GM23338 (cell line): Measurements from ENCODE around the gene ITGB1BP1. TPM values are rescaled to one million over a fixed set of nuclear protein-coding genes. Genes with fewer than 3 reads are reported as not detected.

Source experiments
- ATAC-seq: fragments of 200-7000 bp; cut with Tn5 transposase; 3 replicates; pipeline ENCODE4 v1.9.1; 2020
- DNase-seq: peaks from one replicate; pipeline ENCODE4 v3.0.0-alpha.2; 2015; ENCODE audit warnings: low spot score
- H2AFZ ChIP-seq: fragments of 200-600 bp; sonication (generic); 2 replicates; pipeline ENCODE4 v1.8.0; 2016; ENCODE audit warnings: antibody characterized with exemption, mild to moderate bottlenecking, moderate library complexity
- H3F3A ChIP-seq: fragments of 200-600 bp; sonication (generic); replicated peaks from 2 replicates; pipeline ENCODE4 v1.8.0; 2017; ENCODE audit warnings: antibody characterized with exemption, mixed run types, low read depth
- H3K27ac ChIP-seq: fragments of 200-600 bp; sonication (generic); 2 replicates; pipeline ENCODE4 v1.6.1; 2016; ENCODE audit warnings: low read depth
- H3K27me3 ChIP-seq: fragments of 200-600 bp; sonication (generic); 2 replicates; pipeline ENCODE4 v1.8.0; 2016; ENCODE audit warnings: mild to moderate bottlenecking, mixed run types, moderate library complexity; ENCODE audit not compliant: insufficient read depth
- H3K36me3 ChIP-seq: fragments of 200-600 bp; sonication (generic); 2 replicates; pipeline ENCODE4 v1.8.0; 2016; ENCODE audit warnings: mild to moderate bottlenecking; ENCODE audit not compliant: insufficient read depth
- H3K4me1 ChIP-seq: fragments of 200-600 bp; sonication (generic); 2 replicates; pipeline ENCODE4 v1.8.0; 2016; ENCODE audit warnings: mild to moderate bottlenecking, moderate library complexity; ENCODE audit not compliant: insufficient read depth
- H3K4me2 ChIP-seq: fragments of 200-600 bp; sonication (generic); 2 replicates; pipeline ENCODE4 v1.7.1; 2017; ENCODE audit warnings: mixed run types
- H3K4me3 ChIP-seq: fragments of 200-600 bp; sonication (generic); 2 replicates; pipeline ENCODE4 v1.6.1; 2016; ENCODE audit warnings: mixed run types
- H3K79me2 ChIP-seq: fragments of 200-600 bp; sonication (generic); replicated peaks from 2 replicates; pipeline ENCODE4 v1.8.0; 2017; ENCODE audit warnings: mild to moderate bottlenecking; ENCODE audit not compliant: insufficient read depth
- H3K9me2 ChIP-seq: fragments of 200-600 bp; sonication (generic); 2 replicates; pipeline ENCODE4 v1.8.0; 2017; ENCODE audit not compliant: insufficient read depth
- H4K20me1 ChIP-seq: fragments of 200-600 bp; sonication (generic); replicated peaks from 2 replicates; pipeline ENCODE4 v1.8.0; 2017; ENCODE audit warnings: mild to moderate bottlenecking; ENCODE audit not compliant: insufficient read depth
- H3K27ac Mint-ChIP-seq: 2 replicates; pipeline ENCODE4 v1.8.0; 2020; ENCODE audit warnings: inconsistent platforms, mild to moderate bottlenecking, moderate library complexity, mixed read lengths
- H3K27me3 Mint-ChIP-seq: 3 replicates; pipeline ENCODE4 v1.8.0; 2022; ENCODE audit warnings: low read depth, mild to moderate bottlenecking, moderate library complexity, mixed read lengths, inconsistent platforms; ENCODE audit not compliant: insufficient read depth, poor library complexity
- H3K36me3 Mint-ChIP-seq: 3 replicates; pipeline ENCODE4 v1.8.0; 2021; ENCODE audit warnings: low read depth, mild to moderate bottlenecking, inconsistent platforms, moderate library complexity, mixed read lengths
- H3K4me1 Mint-ChIP-seq: 3 replicates; pipeline ENCODE4 v1.8.0; 2020; ENCODE audit warnings: mild to moderate bottlenecking, inconsistent platforms, mixed read lengths
- H3K4me3 Mint-ChIP-seq: 3 replicates; pipeline ENCODE4 v1.8.0; 2021; ENCODE audit warnings: moderate library complexity, mild to moderate bottlenecking, inconsistent platforms, mixed read lengths
- H3K9me3 Mint-ChIP-seq: 3 replicates; pipeline ENCODE4 v1.8.0; 2020; ENCODE audit warnings: moderate library complexity, mild to moderate bottlenecking, inconsistent platforms, mixed read lengths
- CREB1 ChIP-seq: fragments of 250-450 bp; sonication (Bioruptor Pico); IDR thresholded peaks from 2 replicates; pipeline ENCODE4 v1.5.0; 2020; ENCODE audit warnings: low read depth, mild to moderate bottlenecking, moderate library complexity
- CTCF ChIP-seq, 2 experiments: fragments of 200-600 bp in 1 of 2; sonication (generic) in 1 of 2; conservative IDR thresholded peaks; 2 replicates each; pipeline versions ENCODE4 v1.5.1 to v1.6.1; 2016 to 2017; ENCODE audit warnings: antibody characterized with exemption in 2 of 2, low read depth in 2 of 2, mild to moderate bottlenecking in 2 of 2, moderate library complexity in 1 of 2
- EZH2 ChIP-seq: fragments of 200-600 bp; sonication (generic); IDR thresholded peaks from one replicate; pipeline ENCODE4 v1.8.0; 2017; ENCODE audit warnings: antibody characterized with exemption, mild to moderate bottlenecking, low read depth; ENCODE audit not compliant: unreplicated experiment
- EZH2phosphoT487 ChIP-seq: fragments of 200-600 bp; sonication (generic); IDR thresholded peaks from one replicate; pipeline ENCODE4 v1.8.1; 2018; ENCODE audit warnings: antibody characterized with exemption; ENCODE audit not compliant: unreplicated experiment
- JUNB ChIP-seq: IDR thresholded peaks from one replicate; pipeline ENCODE4 v1.6.1; 2016; ENCODE audit warnings: antibody characterized with exemption; ENCODE audit not compliant: unreplicated experiment
- NANOG ChIP-seq: IDR thresholded peaks from 2 replicates; pipeline ENCODE4 v1.6.1; 2016; ENCODE audit warnings: antibody characterized with exemption, borderline replicate concordance
- POLR2AphosphoS5 ChIP-seq: IDR thresholded peaks from 2 replicates; pipeline ENCODE4 v1.6.1; 2016; ENCODE audit warnings: antibody characterized with exemption, low read depth
- STAT1 ChIP-seq: IDR thresholded peaks from one replicate; pipeline ENCODE4 v1.6.1; 2016; ENCODE audit warnings: antibody characterized with exemption; ENCODE audit not compliant: unreplicated experiment
- ZNF114 ChIP-seq: fragments of 250-450 bp; sonication (Bioruptor Pico); IDR thresholded peaks from 2 replicates; pipeline ENCODE4 v1.5.0; 2020; ENCODE audit warnings: mild to moderate bottlenecking, moderate library complexity
- ZNF331 ChIP-seq: fragments of 250-450 bp; sonication (Bioruptor Pico); IDR thresholded peaks from 2 replicates; pipeline ENCODE4 v1.5.0; 2020; ENCODE audit warnings: low read depth, mild to moderate bottlenecking, moderate library complexity
- ZNF462 ChIP-seq: fragments of 250-450 bp; sonication (Bioruptor Pico); IDR thresholded peaks from 2 replicates; pipeline ENCODE4 v1.5.0; 2020; ENCODE audit warnings: mild to moderate bottlenecking, moderate library complexity
- polyA plus RNA-seq: library from polyadenylated mRNA; unstranded; fragments of >200 nt; fragmentation: Nextera tagmentation; extraction: Ambion mirVana; gene quantifications from 2 replicates; pipeline ENCODE4 v1.2.1, GENCODE V29; 2016
- total RNA-seq: library from RNA; depleted of rRNA; stranded (reverse); fragments of >200 nt; shearing (Covaris generic); gene quantifications from 2 replicates; pipeline ENCODE4 v1.2.3, GENCODE V29; 2014
- TF ChIP-seq, protein P1 (sequence below): IDR thresholded peaks from 2 replicates; pipeline ENCODE4 v1.6.1; 2016; ENCODE audit warnings: antibody characterized with exemption
- TF ChIP-seq, protein P2 (sequence below): IDR thresholded peaks from one replicate; pipeline ENCODE4 v1.6.1; 2018; ENCODE audit warnings: antibody characterized with exemption; ENCODE audit not compliant: unreplicated experiment

The ITGB1BP1 gene
- total and polyA plus RNA-seq, 2 experiments from 2014 or later: 29.1 to 63.5 TPM

- H3K36me3 ChIP-seq: no peaks in the 10 kb centered on the region; the same call in 1 of the 2 replicates
- Mint-ChIP-seq H3K27ac (no peak overlapping the region), H3K27me3 (peaks cover 15% of the 10 kb centered on the region), H3K36me3 (no peaks in the 10 kb centered on the region), H3K4me3 (no peak overlapping the region), H3K4me1 (peaks cover 9% of the 10 kb centered on the region), H3K9me3 (no peaks in the 10 kb centered on the region)
- no peaks in the 10 kb centered on the region for H3K9me2 ChIP-seq
- H3K4me3 ChIP-seq: no peak overlapping the region
- DNase-seq (no peak), ATAC-seq (no peak)
- H3K27me3 ChIP-seq: no peaks in the 10 kb centered on the region
- no peak overlapping the region for H3K4me2 ChIP-seq
- peaks cover 47% of the 10 kb centered on the region for H3K79me2 ChIP-seq
- H2AFZ ChIP-seq: no peak overlapping the region
- no peak overlapping the region for H3K27ac ChIP-seq
- H4K20me1 ChIP-seq: peaks cover 16% of the 10 kb centered on the region; the same call in 1 of the 2 replicates
- peaks cover 7% of the 10 kb centered on the region for H3K4me1 ChIP-seq
- 0 out of 2 replicates have a peak, but pooled peaks cover 3% of the 10 kb centered on the region for H3F3A ChIP-seq
- TF ChIP-seq POLR2AphosphoS5: no peak
- no peak for TF ChIP-seq EZH2phosphoT487
- no peak for TF ChIP-seq JUNB
- TF ChIP-seq CREB1 (CRISPR knock-in tag): no peak
- TF ChIP-seq, protein P1, sequence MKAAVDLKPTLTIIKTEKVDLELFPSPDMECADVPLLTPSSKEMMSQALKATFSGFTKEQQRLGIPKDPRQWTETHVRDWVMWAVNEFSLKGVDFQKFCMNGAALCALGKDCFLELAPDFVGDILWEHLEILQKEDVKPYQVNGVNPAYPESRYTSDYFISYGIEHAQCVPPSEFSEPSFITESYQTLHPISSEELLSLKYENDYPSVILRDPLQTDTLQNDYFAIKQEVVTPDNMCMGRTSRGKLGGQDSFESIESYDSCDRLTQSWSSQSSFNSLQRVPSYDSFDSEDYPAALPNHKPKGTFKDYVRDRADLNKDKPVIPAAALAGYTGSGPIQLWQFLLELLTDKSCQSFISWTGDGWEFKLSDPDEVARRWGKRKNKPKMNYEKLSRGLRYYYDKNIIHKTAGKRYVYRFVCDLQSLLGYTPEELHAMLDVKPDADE: no peak
- TF ChIP-seq, protein P2, sequence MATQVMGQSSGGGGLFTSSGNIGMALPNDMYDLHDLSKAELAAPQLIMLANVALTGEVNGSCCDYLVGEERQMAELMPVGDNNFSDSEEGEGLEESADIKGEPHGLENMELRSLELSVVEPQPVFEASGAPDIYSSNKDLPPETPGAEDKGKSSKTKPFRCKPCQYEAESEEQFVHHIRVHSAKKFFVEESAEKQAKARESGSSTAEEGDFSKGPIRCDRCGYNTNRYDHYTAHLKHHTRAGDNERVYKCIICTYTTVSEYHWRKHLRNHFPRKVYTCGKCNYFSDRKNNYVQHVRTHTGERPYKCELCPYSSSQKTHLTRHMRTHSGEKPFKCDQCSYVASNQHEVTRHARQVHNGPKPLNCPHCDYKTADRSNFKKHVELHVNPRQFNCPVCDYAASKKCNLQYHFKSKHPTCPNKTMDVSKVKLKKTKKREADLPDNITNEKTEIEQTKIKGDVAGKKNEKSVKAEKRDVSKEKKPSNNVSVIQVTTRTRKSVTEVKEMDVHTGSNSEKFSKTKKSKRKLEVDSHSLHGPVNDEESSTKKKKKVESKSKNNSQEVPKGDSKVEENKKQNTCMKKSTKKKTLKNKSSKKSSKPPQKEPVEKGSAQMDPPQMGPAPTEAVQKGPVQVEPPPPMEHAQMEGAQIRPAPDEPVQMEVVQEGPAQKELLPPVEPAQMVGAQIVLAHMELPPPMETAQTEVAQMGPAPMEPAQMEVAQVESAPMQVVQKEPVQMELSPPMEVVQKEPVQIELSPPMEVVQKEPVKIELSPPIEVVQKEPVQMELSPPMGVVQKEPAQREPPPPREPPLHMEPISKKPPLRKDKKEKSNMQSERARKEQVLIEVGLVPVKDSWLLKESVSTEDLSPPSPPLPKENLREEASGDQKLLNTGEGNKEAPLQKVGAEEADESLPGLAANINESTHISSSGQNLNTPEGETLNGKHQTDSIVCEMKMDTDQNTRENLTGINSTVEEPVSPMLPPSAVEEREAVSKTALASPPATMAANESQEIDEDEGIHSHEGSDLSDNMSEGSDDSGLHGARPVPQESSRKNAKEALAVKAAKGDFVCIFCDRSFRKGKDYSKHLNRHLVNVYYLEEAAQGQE: no peak
- no peak for TF ChIP-seq ZNF114 (CRISPR knock-in tag)
- no peak for TF ChIP-seq NANOG
- no peak for TF ChIP-seq STAT1
- no peak for TF ChIP-seq CTCF (conservative IDR thresholded peaks at IDR 0.05; ENCODE audit: low read depth in 2 of 2)
- TF ChIP-seq EZH2: no peak
- no peak for TF ChIP-seq ZNF462 (CRISPR knock-in tag)
- no peak for TF ChIP-seq ZNF331 (CRISPR knock-in tag)
Measured at GRCh38 chr2:9419541-9419940, 3.8 kb downstream of the ITGB1BP1 start.
